ENCODE data around the gene VPS16.

Gene VPS16

GRCh38 chr20:2900845-2901592 is 60.5 kb downstream of the VPS16 start:
- no peak for DNase-seq (ENCODE audit: low read depth)

DNA sequence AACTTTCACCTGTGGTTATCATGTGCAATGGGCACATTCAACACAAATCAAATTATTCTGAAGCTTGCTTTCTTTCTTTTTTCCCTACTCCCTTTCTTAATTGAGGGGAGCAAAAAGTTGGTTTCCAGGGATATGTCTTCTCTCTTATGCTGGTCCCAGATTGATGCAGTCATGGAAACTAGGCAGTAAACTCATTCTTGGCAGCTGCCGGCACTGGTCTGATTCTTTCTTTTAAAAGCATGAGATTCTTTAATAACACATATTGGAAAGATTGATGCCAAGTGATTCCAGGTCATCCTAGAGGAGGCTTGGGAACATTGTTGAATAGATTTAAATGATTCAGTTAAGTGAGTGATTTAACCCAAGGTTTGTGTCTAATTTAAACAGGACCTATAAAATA is 61.7 kb downstream of the VPS16 start:
- DNase-seq (ENCODE audit: low read depth) = no peak

- no peak for DNase-seq (ENCODE audit: low read depth)
Observed at GRCh38 chr20:2902818-2903217, 62.3 kb downstream of the VPS16 start.

GRCh38 chr20:2903686-2904085 is 63.1 kb downstream of the VPS16 start:
- DNase-seq (ENCODE audit: low read depth) = no peak

DNA sequence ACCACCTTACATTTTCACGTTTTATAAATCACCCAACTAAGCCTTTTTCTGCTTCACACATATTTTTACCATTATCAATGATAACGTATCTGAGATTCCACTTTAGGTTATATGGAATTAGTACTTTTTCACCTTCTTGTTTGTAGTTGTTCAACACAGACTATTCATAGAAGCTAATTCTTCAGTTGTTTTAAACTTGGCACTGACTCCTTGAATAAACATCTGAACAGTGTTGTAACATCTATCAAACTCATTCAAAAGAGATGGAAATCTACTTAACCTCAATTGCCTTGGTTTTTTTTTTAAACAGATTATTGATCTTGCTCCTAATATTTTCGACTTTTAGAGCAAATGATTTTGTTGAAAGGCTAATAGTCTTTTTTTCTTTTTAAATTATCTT is 67.0 kb downstream of the VPS16 start:
- no peak for DNase-seq (ENCODE audit: low read depth)

DNA sequence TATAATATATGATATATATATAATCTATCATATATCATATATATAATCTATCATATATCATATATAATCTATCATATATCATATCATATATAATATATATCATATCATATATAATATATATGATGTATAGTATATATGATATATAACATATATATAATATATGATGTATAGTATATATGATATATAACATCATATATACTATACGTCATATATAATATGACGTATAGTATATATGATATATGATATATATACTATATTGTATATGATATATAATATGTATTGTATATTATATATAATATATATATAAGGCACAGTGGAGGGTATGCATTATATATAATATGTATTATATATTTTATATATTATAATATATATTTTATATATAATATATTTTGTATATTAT is 69.4 kb downstream of the VPS16 start:
- no peak for DNase-seq (ENCODE audit: low read depth)

GRCh38 chr20:2911200-2911599 is 70.7 kb downstream of the VPS16 start:
- DNase-seq (ENCODE audit: low read depth) = no peak

GRCh38 chr20:2914160-2914559 is 73.6 kb downstream of the VPS16 start:
- no peak for DNase-seq (ENCODE audit: low read depth)

All from activated T-cell treated with anti-CD3 and anti-CD28 coated beads for 24 hours (primary cell).